Peyer's patch (tissue), 4 donors: Measurements from ENCODE around the gene PIAS1.

ENCODE experiments used
- CTCF ChIP-seq, 6 experiments: fragments of 450-650 bp in 4 of 6; fragments of 200-600 bp in 2 of 6; sonication (generic) in 1 of 6; IDR thresholded peaks; one replicate each; pipeline ENCODE4 v1.5.1; 2017 to 2019; ENCODE audit warnings: antibody characterized with exemption in 6 of 6, mild to moderate bottlenecking in 3 of 6, moderate library complexity in 1 of 6
- POLR2A ChIP-seq, 2 donors: fragments of 450-650 bp; IDR thresholded peaks; one replicate each; pipeline ENCODE4 v1.5.1; 2017; ENCODE audit warnings: antibody characterized with exemption in 2 of 2, mild to moderate bottlenecking in 2 of 2, moderate library complexity in 2 of 2

- TF ChIP-seq POLR2A (IDR thresholded peaks at IDR 0.05) (no peak), CTCF (IDR thresholded peaks at IDR 0.05) (no peak)
Observed at GRCh38 chr15:68199340-68199739, 145.2 kb downstream of the PIAS1 start.
